HG03064 (cell line): ENCODE data around the gene C9orf85.
"Not testable (repeated sequence)": the region's sequence is repeated elsewhere in the genome, so short reads cannot be mapped to it uniquely, and the experiment has no call there.

Experiments
- ATAC-seq: cut with Tn5 transposase; IDR thresholded peaks from one replicate; pipeline ENCODE4 v1.9.1; 2021; ENCODE audit warnings: low read depth; ENCODE audit not compliant: unreplicated experiment

C9orf85 gene

GRCh38 chr9:71911061-71911907 is at the start of gene C9orf85, which contains the start of gene ABHD17B:
C9orf85 (plus strand) TSS chr9:71911639; CDS start chr9:71911735, 96 bp downstream.
ABHD17B (minus strand) TSS chr9:71911193; CDS start chr9:71875080, 36,113 bp downstream.
- ATAC-seq: peak; percentile 89

DNA sequence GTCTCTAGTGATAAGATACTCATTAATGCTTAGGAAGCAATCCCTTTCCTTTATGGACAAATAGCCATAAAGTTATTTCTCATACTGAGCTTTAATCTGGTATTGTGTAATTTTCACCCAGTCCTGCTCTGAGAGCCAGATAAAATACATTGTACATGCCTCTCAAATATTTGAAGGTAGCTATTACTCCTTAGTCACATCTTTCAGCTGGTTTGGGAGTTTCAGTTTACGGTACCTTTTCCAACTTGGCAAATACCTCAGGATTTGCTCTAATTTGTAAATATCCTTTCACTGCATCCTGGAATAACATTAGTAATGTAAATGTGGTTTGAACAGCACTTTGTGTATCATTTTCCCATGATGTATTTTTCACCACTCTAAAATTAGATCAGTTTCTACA is 47.8 kb upstream of the C9orf85 start:
- ATAC-seq: no peak

GRCh38 chr9:71875345-71875744 is 36.1 kb upstream of the C9orf85 start:
- no peak for ATAC-seq

- no peak for ATAC-seq
These were observed 35.3 kb upstream of the C9orf85 start for GRCh38 chr9:71876106-71876505.

GRCh38 chr9:71876829-71877228 is 34.6 kb upstream of the C9orf85 start:
- ATAC-seq: no peak

- no peak for ATAC-seq
These were observed 32.8 kb upstream of the C9orf85 start for GRCh38 chr9:71878327-71879274.

DNA sequence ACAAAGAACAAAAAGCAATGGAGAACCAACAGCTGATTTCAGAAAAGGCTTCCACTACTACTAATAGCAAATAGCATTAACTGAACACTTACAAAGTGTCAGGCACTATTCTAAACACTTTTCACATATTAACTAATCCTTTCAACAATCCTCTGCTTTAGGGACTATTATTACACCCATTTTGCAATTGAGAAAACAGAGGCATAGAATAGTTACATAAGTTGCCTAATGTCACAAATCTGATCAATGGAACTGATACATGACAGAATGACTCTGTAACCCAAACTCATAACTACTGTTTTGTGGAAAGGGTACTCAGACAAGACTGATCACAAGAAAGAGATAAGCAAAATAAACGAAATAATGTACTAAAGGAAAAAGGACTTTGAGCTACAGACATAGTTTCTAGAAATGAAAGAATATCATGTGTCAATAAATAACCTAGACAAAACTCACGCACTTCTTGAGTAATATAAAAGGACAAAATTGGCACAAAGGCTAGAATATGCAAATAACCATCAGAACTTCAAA is 31.7 kb upstream of the C9orf85 start:
- ATAC-seq: no peak

GRCh38 chr9:71884005-71884404 is 27.4 kb upstream of the C9orf85 start:
- no peak for ATAC-seq

- no peak for ATAC-seq
These were observed 26.0 kb upstream of the C9orf85 start for GRCh38 chr9:71885467-71885866.

- ATAC-seq: no peak
These were observed 25.4 kb upstream of the C9orf85 start for GRCh38 chr9:71886015-71886414.

DNA sequence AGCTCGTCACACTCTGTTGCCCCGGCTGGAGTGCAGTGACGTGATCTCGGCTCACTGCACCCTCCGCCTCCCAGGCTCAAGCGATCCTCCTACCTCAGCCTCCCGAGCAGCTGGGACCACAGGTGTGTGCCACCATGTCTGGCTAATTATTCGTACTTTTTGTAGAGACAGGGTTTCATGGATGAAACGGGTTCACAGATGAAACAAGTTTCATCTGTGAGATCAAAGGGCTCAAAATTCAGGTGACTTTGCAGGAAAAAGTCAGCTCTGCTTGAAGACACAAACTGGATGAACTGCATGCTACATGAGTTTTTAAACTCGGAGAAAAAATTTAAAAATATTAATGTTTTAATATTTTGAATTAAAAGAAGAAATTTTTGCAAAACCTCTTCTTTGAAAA is 24.9 kb upstream of the C9orf85 start:
- ATAC-seq: no peak

DNA sequence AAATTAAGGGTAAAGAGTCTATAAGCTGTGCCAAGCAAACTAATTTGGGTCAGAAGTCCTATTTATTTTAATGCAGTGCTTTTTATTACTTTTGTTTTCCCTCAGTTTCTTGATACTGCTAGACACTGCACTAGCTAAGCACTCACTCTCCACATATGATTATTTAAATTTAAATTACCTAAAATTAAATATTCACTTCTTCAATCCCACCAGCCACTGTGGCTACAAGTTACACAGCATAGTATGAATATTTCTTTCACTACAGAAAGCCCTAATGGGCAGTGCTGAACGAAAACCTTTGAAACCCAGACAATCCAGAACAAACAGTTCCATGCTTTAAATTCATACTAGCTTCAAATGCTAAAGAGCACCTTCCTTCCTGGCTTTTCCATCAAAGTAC is 24.1 kb upstream of the C9orf85 start:
- no peak for ATAC-seq

GRCh38 chr9:71890042-71890679 is 21.3 kb upstream of the C9orf85 start:
- no peak for ATAC-seq

DNA sequence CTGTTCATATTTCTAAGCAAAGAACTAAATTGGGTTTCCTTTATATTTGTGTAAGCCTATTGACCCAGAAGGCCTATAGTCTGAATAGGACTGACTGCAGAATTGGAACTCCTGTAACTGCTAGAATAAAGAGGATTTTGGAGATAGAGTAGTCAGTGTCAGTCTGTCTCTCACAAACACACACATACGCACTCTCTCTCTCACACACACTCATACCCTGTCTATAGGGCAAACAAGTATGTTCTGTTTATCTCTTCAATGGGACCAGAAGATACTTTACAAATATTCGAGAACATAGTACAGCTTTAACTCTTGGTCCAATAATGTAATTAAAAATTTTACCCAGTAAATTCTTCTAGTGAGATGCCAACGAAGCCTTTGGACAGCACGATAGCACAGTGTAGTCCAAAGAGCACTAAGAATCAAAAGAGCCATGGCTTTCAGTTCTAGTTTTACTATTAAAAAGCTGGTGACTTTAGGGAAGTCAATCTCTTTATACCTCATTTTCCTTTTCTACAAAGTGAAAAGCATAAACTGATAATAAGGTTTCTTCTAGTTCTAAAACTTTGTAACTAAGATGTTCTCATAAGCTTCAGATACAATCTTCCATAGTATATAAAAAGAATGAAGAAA is 19.8 kb upstream of the C9orf85 start:
- no peak for ATAC-seq

DNA sequence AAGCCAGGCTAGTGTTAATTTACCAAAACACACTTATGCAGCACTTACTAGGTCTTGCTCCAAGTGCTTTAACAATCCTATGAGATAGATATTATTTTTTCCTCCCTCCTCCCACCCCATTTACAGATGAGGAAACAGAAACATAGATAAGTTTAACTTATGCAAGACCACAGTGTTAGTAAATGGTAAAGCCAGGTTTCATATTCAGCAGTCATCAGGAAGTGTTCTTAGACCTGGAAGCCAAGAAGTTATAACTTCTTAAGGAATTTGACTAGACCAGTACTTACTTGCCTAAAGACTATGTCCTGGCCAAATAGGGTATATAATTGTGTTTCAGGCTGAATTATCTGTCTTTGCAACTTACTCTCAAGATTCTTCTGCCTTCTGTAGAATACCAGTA is 16.3 kb upstream of the C9orf85 start:
- ATAC-seq: peak; percentile 43

GRCh38 chr9:71895955-71896354 is 15.5 kb upstream of the C9orf85 start:
- ATAC-seq: no peak

DNA sequence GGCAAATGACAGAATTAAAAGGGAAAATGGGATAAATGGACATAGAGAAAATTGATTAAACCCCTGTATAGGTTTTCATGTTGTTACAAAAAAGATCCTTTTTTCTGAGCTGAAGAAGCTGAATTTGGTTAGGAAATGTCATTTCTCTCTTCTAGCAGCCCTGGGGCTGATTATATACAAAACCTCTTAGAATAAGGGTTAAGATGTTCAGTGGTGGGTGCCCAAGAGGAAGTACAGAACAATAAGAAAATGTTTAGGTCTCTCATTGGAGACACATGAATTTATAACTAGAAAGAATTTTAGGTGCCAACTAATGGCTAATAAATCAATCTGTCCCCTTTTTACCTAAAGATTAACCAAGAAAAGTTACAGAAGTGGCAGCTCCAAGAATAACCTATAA is 14.7 kb upstream of the C9orf85 start:
- ATAC-seq: no peak

DNA sequence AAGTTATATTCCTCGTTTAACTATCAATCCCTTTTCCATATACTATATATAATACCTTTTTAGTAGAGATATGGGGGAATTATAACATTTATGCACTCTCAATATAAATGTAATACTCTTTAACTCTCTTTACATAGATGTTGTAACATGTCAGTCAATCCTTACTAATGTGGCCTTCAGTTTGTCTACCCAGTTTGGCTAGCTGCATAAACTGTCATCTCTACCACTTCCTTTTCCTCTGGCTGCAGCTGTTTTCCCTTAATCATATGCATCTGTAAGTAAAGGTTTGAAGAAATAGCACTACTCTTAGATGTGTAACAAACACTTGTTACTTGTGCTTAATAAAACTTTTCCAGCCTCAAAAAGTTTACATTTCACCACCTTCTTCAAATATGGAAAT is 13.9 kb upstream of the C9orf85 start:
- peak; percentile 41 for ATAC-seq

- ATAC-seq: not testable (repeated sequence)
These were observed 12.7 kb upstream of the C9orf85 start for GRCh38 chr9:71898756-71899155.
